ENCODE data around the gene ASTL.

Gene ASTL

DNA sequence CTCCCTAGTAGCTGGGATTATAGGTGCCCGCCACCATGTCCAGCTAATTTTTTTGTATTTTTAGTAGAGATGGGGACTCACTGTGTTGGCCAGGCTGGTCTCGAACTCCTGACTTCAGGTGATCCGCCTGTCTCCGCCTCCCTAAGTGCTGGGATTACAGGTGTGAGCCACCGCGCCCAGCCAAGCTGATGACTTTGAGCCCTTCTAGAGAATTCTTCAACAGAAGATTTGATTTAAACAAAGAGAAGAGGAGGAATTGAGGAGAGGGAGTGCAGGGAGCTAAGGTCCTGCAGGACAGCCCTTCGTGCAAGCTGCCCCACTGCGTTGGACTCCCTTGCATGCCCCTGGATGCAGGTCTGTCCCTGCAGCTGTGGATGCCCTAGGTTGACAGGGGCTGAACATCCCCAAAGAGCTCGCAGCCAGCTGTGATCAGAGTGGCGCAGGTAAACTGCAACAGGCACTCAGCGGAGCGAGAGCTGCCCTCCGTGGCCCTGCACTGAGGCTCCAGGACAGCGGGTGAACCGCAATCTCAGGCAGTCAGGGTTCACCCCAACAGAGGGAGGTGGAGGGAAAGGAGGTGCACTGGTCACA lies 35.6 kb downstream of the ASTL start:
- TF ChIP-seq ZNF70 (CRISPR knock-in tag; IDR thresholded peaks at IDR 0.05): no peak
- TF ChIP-seq CSDC2 (CRISPR knock-in tag; IDR thresholded peaks at IDR 0.05): no peak
- TF ChIP-seq ZC3H10 (CRISPR knock-in tag; IDR thresholded peaks at IDR 0.05): no peak
- no peak for TF ChIP-seq TCF4 (CRISPR knock-in tag; IDR thresholded peaks at IDR 0.05; ENCODE audit: borderline replicate concordance)
- TF ChIP-seq ZNF8 (CRISPR knock-in tag; IDR thresholded peaks at IDR 0.05): no peak
- TF ChIP-seq SNAI2 (CRISPR knock-in tag; IDR thresholded peaks at IDR 0.05): no peak
- no peak for TF ChIP-seq OSR1 (CRISPR knock-in tag; IDR thresholded peaks at IDR 0.05)
- no peak for ATAC-seq

GRCh38 chr2:96100893-96101304 lies 37.4 kb downstream of the ASTL start:
- TF ChIP-seq, protein P1, sequence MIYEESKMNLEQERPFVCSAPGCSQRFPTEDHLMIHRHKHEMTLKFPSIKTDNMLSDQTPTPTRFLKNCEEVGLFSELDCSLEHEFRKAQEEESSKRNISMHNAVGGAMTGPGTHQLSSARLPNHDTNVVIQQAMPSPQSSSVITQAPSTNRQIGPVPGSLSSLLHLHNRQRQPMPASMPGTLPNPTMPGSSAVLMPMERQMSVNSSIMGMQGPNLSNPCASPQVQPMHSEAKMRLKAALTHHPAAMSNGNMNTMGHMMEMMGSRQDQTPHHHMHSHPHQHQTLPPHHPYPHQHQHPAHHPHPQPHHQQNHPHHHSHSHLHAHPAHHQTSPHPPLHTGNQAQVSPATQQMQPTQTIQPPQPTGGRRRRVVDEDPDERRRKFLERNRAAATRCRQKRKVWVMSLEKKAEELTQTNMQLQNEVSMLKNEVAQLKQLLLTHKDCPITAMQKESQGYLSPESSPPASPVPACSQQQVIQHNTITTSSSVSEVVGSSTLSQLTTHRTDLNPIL (CRISPR knock-in tag; IDR thresholded peaks at IDR 0.05; ENCODE audit: low read depth): no peak
- TF ChIP-seq RARB (CRISPR knock-in tag; IDR thresholded peaks at IDR 0.05) (no peak), ZNF70 (CRISPR knock-in tag; IDR thresholded peaks at IDR 0.05) (no peak), ZC3H10 (CRISPR knock-in tag; IDR thresholded peaks at IDR 0.05) (no peak), GLIS3 (CRISPR knock-in tag; IDR thresholded peaks at IDR 0.05) (no peak), CSDC2 (CRISPR knock-in tag; IDR thresholded peaks at IDR 0.05) (no peak), ZNF8 (CRISPR knock-in tag; IDR thresholded peaks at IDR 0.05) (no peak), POU6F1 (CRISPR knock-in tag; IDR thresholded peaks at IDR 0.05; ENCODE audit: borderline replicate concordance, low read depth) (no peak), SNAI2 (CRISPR knock-in tag; IDR thresholded peaks at IDR 0.05) (no peak), PATZ1 (CRISPR knock-in tag; IDR thresholded peaks at IDR 0.05; ENCODE audit: borderline replicate concordance) (no peak), OSR1 (CRISPR knock-in tag; IDR thresholded peaks at IDR 0.05) (no peak), ARNTL (CRISPR knock-in tag; IDR thresholded peaks at IDR 0.05; ENCODE audit: borderline replicate concordance, low read depth) (no peak), BACH2 (CRISPR knock-in tag; IDR thresholded peaks at IDR 0.05; ENCODE audit: borderline replicate concordance) (no peak), TCF4 (CRISPR knock-in tag; IDR thresholded peaks at IDR 0.05; ENCODE audit: borderline replicate concordance) (no peak), ZNF565 (CRISPR knock-in tag; conservative IDR thresholded peaks at IDR 0.05; ENCODE audit: low read depth) (no peak), TOX (CRISPR knock-in tag; IDR thresholded peaks at IDR 0.05; ENCODE audit: borderline replicate concordance) (no peak), ISL1 (CRISPR knock-in tag; IDR thresholded peaks at IDR 0.05) (no peak), ESRRG (CRISPR knock-in tag; IDR thresholded peaks at IDR 0.05) (no peak)
- TF ChIP-seq, protein P2, sequence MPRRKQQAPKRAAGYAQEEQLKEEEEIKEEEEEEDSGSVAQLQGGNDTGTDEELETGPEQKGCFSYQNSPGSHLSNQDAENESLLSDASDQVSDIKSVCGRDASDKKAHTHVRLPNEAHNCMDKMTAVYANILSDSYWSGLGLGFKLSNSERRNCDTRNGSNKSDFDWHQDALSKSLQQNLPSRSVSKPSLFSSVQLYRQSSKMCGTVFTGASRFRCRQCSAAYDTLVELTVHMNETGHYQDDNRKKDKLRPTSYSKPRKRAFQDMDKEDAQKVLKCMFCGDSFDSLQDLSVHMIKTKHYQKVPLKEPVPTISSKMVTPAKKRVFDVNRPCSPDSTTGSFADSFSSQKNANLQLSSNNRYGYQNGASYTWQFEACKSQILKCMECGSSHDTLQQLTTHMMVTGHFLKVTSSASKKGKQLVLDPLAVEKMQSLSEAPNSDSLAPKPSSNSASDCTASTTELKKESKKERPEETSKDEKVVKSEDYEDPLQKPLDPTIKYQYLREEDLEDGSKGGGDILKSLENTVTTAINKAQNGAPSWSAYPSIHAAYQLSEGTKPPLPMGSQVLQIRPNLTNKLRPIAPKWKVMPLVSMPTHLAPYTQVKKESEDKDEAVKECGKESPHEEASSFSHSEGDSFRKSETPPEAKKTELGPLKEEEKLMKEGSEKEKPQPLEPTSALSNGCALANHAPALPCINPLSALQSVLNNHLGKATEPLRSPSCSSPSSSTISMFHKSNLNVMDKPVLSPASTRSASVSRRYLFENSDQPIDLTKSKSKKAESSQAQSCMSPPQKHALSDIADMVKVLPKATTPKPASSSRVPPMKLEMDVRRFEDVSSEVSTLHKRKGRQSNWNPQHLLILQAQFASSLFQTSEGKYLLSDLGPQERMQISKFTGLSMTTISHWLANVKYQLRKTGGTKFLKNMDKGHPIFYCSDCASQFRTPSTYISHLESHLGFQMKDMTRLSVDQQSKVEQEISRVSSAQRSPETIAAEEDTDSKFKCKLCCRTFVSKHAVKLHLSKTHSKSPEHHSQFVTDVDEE (CRISPR knock-in tag; IDR thresholded peaks at IDR 0.05): no peak
- no peak for ATAC-seq

DNA sequence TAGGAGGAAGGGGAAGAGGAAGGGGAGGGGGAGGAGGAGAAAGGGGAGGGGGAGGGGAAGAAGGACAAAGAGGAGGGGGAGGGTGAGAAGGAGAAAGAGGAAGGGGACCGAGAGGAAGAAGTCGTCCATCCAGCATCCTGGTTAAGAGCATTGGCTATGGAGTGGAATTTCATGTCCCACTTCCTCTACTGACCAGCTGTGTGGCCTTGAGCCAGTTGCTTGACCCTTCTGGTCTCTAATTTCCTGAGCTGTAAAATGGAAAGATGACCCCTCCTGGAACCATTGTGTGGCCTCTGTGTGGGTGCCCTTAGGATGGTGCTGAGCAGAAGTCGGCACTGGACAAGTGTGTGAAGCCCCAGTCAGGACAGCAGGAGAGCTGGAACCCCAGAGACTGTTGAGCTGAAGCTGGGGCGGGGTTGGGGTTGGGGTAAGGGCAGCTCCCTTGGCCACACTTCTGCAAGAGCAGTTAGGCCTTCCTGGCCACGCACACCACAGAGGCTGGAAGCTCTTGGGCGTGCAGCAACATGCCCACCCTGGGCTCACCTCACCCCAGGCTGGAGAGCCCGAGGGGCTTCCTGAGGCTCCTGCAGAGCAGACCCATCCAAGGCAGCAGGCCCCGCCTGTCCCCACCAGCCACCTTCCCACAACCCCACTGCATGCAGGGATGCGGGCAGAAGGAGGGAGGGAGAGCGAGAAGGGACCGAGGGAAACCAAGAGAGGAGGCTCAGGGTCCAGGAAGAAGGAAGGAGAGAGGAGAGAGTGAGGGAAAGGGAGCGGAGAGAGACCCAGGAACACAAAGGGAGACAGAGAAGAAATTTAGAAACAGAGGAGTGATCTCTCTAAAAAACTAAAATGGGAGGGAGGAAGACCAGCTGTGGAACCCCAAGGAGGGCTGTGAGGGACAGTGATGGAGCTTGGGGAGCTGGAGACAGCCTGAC lies 38.2 kb downstream of the ASTL start:
- ATAC-seq: no peak
- TF ChIP-seq ZFP3 (CRISPR knock-in tag; IDR thresholded peaks at IDR 0.05) (no peak), CSDC2 (CRISPR knock-in tag; IDR thresholded peaks at IDR 0.05) (no peak), TCF4 (CRISPR knock-in tag; IDR thresholded peaks at IDR 0.05; ENCODE audit: borderline replicate concordance) (no peak), ZC3H10 (CRISPR knock-in tag; IDR thresholded peaks at IDR 0.05) (no peak), PPARA (CRISPR knock-in tag; IDR thresholded peaks at IDR 0.05; ENCODE audit: borderline replicate concordance) (no peak), ZNF565 (CRISPR knock-in tag; conservative IDR thresholded peaks at IDR 0.05; ENCODE audit: low read depth) (no peak), BACH2 (CRISPR knock-in tag; IDR thresholded peaks at IDR 0.05; ENCODE audit: borderline replicate concordance) (no peak), OSR1 (CRISPR knock-in tag; IDR thresholded peaks at IDR 0.05) (no peak), ZFP30 (CRISPR knock-in tag; IDR thresholded peaks at IDR 0.05) (no peak), ARNTL (CRISPR knock-in tag; IDR thresholded peaks at IDR 0.05; ENCODE audit: borderline replicate concordance, low read depth) (no peak), POU6F1 (CRISPR knock-in tag; IDR thresholded peaks at IDR 0.05; ENCODE audit: borderline replicate concordance, low read depth) (no peak), SNAI2 (CRISPR knock-in tag; IDR thresholded peaks at IDR 0.05) (no peak), CSRNP3 (CRISPR knock-in tag; IDR thresholded peaks at IDR 0.05) (no peak)
